Measurements from ENCODE around the gene GPAT2.
"Not testable (repeated sequence)": the region's sequence is repeated elsewhere in the genome, so short reads cannot be mapped to it uniquely, and the experiment has no call there.

The GPAT2 gene

GRCh38 chr2:96064047-96064675, 29.4 kb upstream of the GPAT2 start:
- not testable (repeated sequence) for DNase-seq

GRCh38 chr2:96063116-96063899, 28.6 kb upstream of the GPAT2 start:
- DNase-seq, result peak in 1 of 2 donors; percentile 24

- DNase-seq, result not testable (repeated sequence)
Measured at GRCh38 chr2:96062483-96062882, 27.8 kb upstream of the GPAT2 start.

GRCh38 chr2:96061901-96062300, 27.2 kb upstream of the GPAT2 start:
- peak in 1 of 2 donors; percentile 10 for DNase-seq

DNA sequence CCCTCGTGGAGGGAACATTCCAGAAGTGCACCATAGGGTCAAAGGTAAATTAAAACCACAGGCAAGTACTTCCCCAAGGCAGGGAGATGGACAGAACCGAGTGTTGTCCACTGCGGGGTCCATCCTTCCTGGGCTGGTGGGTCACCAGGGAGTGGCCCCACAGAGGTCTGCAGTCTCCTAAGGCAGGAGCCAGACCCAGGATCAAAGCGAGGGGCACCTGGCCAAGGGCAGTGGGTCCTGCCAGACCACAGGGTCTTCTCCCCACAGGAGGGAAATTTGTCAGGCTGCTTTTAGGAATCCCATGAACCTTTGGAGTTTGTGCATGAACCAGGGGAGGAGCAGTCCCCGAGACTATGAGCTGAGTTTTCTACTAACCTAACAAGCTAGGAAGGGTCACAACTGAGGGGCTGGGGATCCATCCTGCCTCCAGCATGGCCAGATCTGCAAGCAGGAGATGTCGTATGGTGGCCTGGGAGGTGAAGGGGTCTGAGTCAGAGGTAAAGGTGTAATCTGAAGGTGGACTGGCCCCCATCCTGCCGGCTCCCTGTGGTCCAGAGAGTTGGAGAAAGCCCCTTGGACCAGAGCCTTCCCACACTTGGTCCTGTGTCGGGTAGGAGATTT, 26.6 kb upstream of the GPAT2 start:
- not testable (repeated sequence) for DNase-seq

- not testable (repeated sequence) for DNase-seq
Measured at GRCh38 chr2:96060325-96060724, 25.6 kb upstream of the GPAT2 start.

- DNase-seq, result not testable (repeated sequence)
Measured at GRCh38 chr2:96059443-96059842, 24.7 kb upstream of the GPAT2 start.

DNA sequence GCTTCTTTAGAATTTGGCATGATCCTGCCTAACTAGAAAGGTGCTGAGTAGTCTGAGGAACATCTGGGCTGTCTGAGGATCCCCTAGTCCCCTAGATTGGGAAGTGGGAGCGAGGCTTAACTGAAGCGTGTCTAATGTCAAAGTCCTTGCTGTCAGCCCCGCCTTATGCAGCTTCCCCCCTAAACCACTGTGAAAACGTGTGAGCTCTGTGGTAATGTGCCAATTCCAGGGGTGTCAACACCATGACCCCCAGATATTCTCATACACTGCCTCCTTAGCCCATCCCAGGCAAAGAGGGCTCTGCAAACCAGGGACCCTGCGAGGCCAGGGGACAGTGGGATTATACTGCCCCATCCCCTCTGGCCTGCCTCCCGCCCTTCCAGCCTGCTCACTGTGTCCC, 21.1 kb upstream of the GPAT2 start:
- DNase-seq, result not testable (repeated sequence)

- not testable (repeated sequence) for DNase-seq
Measured at GRCh38 chr2:96054537-96054936, 19.8 kb upstream of the GPAT2 start.

- not testable (repeated sequence) for DNase-seq
Measured at GRCh38 chr2:96053385-96053784, 18.7 kb upstream of the GPAT2 start.

DNA sequence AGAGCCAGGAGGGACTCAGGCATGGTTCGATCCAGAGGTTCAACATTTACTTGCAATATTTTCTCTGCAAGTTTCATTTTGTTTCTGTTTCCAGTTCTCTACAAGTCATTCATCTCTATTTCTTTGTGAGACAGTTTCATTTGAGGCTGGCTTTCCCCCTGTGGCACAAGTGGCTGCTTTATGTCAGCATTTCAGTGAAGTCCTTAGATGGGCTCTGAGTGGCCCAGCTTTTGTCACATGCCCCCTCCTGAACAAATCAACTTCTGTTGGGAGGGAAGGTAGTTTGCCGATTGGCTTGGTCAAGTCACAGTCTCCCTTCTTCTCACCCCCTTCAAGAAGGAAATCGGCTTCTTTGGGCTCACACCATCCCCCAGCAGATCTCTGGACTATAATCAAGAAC, 17.9 kb upstream of the GPAT2 start:
- DNase-seq, result not testable (repeated sequence)

- not testable (repeated sequence) for DNase-seq
Measured at GRCh38 chr2:96049917-96050262, 15.2 kb upstream of the GPAT2 start.

DNA sequence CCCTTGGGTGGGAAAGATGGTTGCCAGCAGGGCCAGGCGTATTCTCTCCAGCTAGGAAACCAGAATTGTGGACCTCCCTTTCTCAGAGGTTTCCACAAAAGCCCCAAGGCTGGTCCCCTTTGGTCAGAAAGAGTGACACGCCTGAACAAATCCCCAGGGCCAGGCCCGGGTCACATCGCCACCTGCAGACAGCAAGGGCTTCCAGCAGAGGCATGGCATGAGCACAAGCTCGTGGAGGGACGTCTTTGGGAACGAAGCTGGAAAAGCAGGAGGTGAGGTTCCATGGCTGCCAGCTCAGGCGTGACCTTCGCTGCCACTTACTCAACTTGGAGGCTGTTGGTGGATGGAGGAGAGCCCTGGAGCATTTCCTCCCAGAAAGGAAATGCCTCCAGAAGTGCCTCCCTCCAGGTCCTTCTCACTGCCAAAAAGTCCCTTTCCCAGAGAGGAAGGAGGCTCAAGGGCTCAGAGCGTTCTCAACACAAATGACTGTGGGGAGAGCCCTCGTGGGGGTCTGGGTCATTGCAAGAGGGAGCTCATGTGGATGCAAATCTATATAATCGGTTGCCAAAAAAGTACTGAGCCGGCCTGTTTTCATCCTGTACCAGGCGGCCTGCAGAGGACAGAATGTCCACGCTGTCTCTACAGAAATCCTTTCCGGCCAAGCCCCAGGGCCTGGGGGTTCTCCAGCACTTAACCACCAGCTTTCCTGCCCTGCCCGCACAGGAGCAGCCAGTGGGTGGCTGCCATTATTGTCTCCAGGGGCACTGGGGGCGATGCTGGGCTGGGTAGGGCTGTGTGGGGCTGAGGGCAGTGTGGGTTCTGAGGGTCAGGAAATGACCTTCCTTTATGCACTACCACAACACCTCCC, 14.6 kb upstream of the GPAT2 start:
- DNase-seq, result peak in 1 of 2 donors; percentile 5

DNA sequence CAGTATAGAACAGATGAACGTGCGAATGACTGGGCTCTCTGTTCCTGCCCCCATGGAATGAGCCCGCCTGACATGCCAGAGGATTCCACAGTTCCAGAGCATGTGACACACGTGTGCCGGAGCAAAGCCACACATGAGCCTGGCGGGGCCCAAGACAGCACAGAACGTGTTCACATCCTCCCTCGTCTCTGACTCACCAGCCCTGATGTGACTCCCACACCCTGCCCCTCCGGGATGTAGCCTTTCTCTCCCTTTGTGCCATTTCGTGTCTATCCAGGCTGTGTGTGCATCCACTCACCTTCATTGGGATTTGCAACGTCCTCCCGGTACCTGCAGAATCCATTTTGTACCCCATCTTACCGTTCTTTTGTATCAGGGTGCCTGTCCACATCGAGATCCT, 838 bp upstream of the GPAT2 start:
- DNase-seq, result not testable (repeated sequence)

DNA sequence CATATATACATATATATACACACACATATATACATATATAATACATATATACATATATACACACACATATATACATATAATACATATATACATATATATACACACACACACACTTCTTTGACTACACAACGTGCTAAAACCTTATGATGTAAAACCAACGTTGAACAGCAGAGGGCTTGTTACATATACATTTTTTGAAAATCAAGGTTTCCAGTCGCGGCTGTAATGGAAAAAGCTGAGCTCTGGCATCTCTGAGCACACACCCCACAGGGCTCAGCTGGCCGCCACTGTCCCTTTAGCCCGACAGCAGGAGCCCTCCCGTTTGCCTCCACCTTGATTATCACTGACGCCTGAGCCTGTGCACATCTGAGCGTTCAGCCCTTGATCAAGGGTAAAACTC, 719 bp downstream of the GPAT2 start:
- DNase-seq, result not testable (repeated sequence)

DNA sequence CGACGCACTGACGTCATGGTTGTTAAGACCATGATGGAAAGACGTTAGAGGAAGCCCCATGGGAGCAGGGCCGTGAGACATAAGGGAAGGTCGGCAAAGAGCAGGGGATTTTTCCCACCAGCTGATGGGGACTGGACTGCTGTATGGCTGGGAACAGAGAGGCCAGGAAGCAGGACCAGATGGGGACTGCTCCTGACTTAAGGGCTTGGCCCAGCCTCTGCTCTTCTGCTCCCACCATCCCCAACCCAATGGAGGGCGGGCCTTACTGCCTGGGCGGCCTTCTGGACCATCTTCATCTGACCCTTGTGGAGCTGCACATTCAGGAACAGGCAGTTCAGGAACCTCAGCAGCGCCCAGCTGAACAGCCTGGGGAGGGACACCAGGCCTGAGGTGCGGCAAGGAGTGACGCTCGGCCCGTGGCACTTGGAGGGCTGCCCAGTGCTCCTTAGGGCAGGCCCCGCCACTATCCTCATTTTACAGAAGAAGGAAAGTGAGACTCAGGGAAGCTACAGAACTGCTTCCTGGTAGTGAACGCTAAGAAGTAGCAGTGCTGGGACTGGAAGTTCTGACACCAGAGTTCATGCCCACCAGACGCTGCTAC, 6.9 kb downstream of the GPAT2 start:
- DNase-seq, result not testable (repeated sequence)

DNA sequence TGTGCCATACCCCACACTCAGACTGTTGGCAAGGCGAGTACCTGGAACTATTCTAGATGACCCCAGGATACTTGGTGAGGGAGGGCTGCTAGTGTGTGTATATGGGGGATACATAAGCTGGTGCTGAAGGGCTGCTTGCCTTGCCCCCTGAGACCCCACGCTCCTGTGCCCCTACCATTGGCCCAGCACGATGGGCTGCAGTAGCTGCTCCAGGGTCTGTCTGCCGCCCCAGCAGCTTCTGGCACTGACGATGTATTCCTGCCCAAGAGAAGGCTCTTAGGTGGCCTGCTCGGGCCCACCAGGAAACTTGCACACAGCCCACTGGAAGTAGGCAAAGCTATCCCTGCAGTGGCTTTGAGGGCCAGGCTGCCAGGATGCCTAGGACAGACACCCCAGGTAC, 9.0 kb downstream of the GPAT2 start:
- not testable (repeated sequence) for DNase-seq

GRCh38 chr2:96025194-96025492, 9.6 kb downstream of the GPAT2 start:
- DNase-seq, result no peak

- no peak for DNase-seq
Measured at GRCh38 chr2:96024336-96025193, 10.2 kb downstream of the GPAT2 start.

DNA sequence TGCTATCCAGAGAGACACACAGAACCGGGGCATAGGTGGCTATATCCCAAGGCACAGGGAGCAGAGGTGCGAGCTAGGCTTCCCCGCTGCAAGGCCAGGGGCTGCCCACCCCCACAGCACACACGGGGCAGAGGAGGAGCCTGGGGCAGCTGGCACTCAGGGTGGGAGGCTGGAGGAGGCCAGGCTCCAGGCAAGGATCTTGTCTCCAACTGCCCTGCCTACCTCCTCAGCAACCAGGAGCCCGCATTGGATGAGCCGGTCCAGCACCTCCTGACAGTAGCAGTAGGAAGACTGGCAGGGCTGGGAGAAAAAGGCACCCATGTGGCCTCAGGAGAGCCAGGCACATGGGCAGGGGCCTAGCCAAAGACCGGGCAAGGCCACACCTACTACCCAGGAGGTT, 11.0 kb downstream of the GPAT2 start:
- not testable (repeated sequence) for DNase-seq

DNA sequence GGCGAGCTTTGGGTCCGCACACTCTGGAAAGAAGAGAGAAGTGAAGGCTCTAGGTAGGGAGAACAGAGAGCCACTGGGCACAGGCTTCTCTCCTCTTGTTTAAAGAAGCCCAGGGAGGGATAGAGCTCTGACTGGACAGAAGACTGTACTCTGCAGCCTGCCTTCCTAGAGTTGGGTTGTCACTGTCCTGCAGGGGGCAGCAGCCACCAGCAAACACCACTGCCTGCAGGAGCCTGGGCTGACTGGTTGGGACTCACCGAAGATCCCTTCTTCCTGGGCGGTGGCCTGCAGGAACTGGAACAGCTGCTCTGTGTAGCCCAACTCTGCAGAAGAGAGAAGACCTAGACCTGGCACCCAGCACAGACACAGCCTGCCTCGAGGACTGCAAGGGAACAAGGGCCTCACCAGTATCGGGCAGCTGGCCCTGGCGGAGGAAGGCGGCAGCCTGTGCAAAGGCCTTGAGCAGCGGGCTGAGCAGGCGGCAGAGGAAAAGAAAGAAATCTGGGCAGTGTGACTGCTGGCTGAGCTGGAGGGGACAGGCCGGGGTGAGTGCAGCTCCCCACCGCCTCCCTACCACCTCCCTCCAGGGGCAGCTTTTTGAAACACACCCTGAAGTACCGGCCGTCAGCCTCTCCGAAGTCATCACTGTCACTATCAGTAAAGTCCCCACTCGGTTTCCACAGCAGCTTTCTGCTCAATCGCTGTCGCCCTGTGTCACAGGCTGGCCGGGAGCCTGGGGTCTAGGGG, 11.8 kb downstream of the GPAT2 start:
- DNase-seq, result peak; percentile 64 to 88
